ENCODE results near the gene DNAJB12.
A peak's percentile ranks its signal among the peaks of the same experiment; 100 is the strongest.
"Not testable (repeated sequence)": the region's sequence is repeated elsewhere in the genome, so short reads cannot be mapped to it uniquely, and the experiment has no call there.

DNAJB12 gene

GRCh38 chr10:72315054-72315453 lies 39.7 kb downstream of the DNAJB12 start:
- no peak for DNase-seq

DNA sequence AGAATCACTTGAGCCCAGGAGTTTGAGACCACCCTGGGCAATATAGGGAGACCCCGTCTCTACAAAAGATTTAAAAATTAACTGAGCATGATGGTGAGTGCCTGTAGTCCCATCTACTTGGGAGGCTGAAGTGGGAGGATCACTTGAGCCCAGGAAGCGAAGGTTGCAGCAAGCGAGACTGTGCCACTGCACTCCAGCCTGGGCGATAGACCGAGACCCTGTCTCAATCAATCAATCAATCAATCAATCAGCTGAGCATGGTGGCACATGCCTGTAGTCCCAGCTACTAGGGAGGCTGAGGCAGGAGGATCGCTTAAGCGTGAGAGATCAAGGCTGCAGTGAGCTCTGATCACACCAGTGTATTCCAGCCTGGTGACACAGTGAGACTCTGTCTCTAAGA lies 40.5 kb downstream of the DNAJB12 start:
- no peak for DNase-seq

DNA sequence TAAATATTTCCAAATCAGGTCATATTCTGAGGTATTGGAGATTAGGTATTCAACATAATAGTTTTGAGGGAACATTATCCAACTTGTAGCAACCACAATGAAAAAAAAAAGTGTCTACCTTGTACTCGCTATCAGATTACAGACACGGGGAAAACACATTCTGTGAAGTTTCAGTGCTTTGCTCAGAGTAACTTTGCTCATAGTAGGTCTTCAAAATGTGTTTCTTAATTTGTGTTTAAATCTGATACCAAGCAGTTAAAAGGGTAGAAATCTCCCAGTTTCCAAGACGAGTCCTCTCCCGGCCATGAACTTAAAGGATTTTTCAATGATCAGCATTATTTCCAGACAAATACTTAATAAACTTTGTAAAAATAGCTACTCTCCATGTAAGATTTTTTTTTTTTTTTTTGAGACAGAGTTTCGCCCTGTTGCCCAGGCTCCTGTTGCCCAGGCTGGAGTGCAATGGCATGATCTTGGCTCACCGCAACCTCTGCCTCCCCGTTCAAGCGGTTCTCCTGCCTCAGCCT lies 41.8 kb downstream of the DNAJB12 start:
- no peak for DNase-seq

DNA sequence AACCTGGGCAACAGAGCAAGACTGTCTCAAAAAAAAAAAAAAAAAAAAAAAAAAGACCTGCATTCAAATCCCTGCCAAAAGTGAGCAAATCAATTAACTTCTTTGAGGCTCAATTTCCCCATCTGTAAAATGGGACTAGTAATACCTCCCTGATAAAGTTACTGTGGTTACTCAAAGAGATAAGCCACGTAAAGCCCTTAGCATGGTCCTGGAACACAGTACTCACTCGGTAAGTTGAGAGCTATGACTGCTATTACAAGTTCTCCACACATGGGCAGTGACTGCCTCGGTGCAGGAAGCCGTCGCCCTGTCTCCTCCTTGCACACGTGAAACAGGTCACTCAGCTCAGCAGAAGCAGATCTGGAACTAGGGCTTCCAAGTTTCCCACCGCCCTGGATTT lies 43.1 kb downstream of the DNAJB12 start:
- no peak for DNase-seq

GRCh38 chr10:72310636-72311035 lies 44.1 kb downstream of the DNAJB12 start:
- no peak for DNase-seq

- no peak for DNase-seq
These were observed 44.5 kb downstream of the DNAJB12 start for GRCh38 chr10:72310241-72310633.

- no peak for DNase-seq
These were observed 45.2 kb downstream of the DNAJB12 start for GRCh38 chr10:72309290-72310240.

- peak; percentile 32 for DNase-seq
These were observed 46.3 kb downstream of the DNAJB12 start for GRCh38 chr10:72308320-72308987.

- DNase-seq, result not testable (repeated sequence)
These were observed 47.0 kb downstream of the DNAJB12 start for GRCh38 chr10:72307711-72308110.

GRCh38 chr10:72306215-72306760 lies 48.4 kb downstream of the DNAJB12 start:
- DNase-seq, result no peak

- no peak for DNase-seq
These were observed 51.1 kb downstream of the DNAJB12 start for GRCh38 chr10:72303424-72304128.

- no peak for DNase-seq
These were observed 55.9 kb downstream of the DNAJB12 start for GRCh38 chr10:72298592-72299519.

DNA sequence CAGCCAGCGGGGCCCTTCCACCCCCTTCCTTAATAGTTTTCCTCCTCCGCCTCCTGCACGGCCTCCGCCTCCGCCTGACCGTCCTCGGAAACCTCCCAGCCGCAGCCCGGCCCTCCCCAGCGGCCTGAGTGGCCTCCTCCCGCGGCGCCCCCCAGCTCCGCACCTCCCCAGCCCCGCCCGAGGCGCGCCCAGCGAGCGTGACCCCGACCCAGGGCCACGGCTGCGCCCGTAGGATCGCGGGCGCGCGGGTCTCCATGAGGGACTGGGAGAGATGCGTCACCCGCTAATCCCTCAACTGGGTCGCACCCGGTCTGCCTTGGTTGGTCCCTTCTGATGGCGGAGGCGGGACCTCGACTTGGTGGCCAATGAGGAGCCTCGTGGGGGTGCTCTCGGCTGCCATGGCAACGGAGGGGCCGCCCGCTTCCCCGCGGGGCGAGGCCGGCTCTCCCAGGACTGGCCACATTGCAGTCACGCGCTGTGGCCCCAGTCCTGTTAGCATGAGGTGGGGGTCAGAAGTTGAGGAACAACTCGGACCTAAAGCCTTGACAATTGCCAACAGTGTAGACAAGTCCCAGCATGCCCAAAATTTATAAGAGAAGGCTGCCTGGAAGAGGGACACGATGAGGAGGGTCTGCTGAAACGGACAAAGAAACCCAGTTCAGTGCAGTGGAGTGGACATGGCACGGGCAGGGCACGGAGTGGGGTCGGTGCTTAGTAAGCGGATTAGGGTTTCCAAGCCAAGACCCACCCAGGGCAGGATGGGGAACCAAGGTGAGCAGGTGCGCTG lies 56.7 kb downstream of the DNAJB12 start:
- DNase-seq, result peak; percentile 93

- peak; percentile 97 for DNase-seq
These were observed 57.4 kb downstream of the DNAJB12 start for GRCh38 chr10:72297281-72297804.

DNA sequence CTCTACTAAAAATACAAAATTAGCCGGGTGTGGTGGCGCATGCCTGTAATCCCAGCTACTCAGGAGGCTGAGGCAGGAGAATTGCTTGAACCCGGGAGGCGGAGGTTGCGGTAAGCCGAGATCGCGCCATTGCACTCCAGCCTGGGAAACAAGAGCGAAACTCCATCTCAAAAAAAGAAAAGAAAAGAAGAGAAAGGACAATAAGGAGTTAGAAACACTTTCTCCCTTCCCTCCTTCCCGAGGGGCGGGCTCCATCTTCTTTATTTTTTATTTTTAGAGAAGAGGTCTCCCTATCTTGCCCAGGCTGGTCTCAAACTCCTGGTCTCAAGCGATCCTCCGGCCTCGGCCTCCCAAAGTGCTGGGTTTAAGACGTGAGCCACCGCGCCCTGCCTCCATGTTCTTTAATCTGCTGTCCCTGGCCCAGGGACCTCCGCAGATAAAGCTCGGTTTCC lies 57.9 kb downstream of the DNAJB12 start:
- DNase-seq, result not testable (repeated sequence)

DNA sequence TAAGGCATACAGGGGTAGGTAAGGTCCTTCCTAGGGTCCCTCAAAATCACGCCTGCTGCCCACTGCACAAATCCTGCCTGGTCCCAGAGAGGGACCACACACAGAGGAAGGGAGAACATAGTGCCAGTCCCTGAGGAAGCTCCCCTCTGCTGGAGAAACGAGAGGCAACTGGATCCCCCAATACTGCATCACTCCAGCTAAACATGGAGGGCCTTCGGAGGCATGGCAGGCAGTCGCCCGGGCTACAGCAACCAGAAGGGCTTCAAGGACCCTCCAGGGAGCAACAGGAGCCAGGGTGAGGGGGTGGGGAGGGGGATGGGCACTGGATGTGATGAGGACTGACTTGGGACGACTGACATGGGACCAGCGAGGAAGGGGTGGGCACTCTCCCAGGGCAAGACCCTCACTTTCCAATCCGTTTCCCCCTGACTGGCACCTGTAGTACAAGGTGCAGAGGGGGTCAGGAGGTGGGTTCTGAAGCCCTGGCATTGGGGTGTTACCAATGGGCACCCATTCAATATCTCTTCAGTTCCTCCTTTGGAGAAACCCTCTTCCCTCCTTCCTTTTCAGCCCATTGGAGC lies 59.3 kb downstream of the DNAJB12 start:
- no peak for DNase-seq

- DNase-seq, result peak; percentile 69
These were observed 62.5 kb downstream of the DNAJB12 start for GRCh38 chr10:72292223-72292691.

DNA sequence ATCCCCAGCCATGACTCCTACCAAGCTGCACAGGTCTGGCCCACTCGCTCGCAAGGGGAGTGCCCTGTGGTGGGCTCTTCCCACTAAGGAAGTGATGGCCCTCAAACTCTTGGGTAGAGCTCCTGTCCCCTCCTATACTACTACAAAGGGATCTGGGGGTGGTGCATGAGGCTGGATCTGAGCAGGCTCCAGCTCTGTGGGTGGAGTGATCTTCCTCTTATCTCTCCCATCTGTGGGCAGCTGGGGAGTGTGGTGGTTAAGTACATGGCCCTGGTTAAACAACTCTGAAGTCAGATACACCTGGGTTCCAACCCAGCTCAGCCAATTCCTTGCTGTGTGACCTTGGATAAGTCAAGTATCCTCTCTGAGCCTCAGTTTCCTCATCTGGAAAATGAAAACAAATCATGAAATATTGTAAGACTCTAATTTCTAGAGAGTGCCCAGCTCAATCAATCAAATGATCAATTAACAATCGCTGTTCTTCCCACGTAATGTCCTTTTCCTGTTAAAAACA lies 63.6 kb downstream of the DNAJB12 start:
- no peak for DNase-seq

- DNase-seq, result no peak
These were observed 68.7 kb downstream of the DNAJB12 start for GRCh38 chr10:72285972-72286521.

Measured in stimulated activated CD4-positive, alpha-beta T cell treated with anti-CD3 and anti-CD28 coated beads, Interleukin-4, amount 100 ng/mL, for 24 hours (primary cell).